T-helper 2 cell treated with Interferon-gamma antibody and Interleukin-4, amounts not matched to agents 5 μg/mL and 100 μg/mL, for 36 hours (primary cell): Measurements from ENCODE around the gene ZNF341.
"Not testable (repeated sequence)": the region's sequence is repeated elsewhere in the genome, so short reads cannot be mapped to it uniquely, and the experiment has no call there.

Experiments
- DNase-seq: peaks from one replicate; pipeline ENCODE4 v3.0.0; 2021; ENCODE audit warnings: low spot score
- H3K27ac Mint-ChIP-seq: one replicate; pipeline ENCODE4 v1.8.0; 2021; ENCODE audit warnings: mild to moderate bottlenecking, mixed read lengths
- H3K27me3 Mint-ChIP-seq: one replicate; pipeline ENCODE4 v1.8.0; 2021; ENCODE audit warnings: low read depth, mixed read lengths
- H3K36me3 Mint-ChIP-seq: one replicate; pipeline ENCODE4 v1.8.0; 2021; ENCODE audit warnings: low read depth, mixed read lengths
- H3K4me1 Mint-ChIP-seq: one replicate; pipeline ENCODE4 v1.8.0; 2021; ENCODE audit warnings: low read depth, mixed read lengths
- H3K4me3 Mint-ChIP-seq: one replicate; pipeline ENCODE4 v1.8.0; 2022; ENCODE audit warnings: mild to moderate bottlenecking, moderate library complexity, mixed read lengths
- H3K9me3 Mint-ChIP-seq: one replicate; pipeline ENCODE4 v1.8.0; 2021; ENCODE audit warnings: mixed read lengths

ZNF341 gene

DNA sequence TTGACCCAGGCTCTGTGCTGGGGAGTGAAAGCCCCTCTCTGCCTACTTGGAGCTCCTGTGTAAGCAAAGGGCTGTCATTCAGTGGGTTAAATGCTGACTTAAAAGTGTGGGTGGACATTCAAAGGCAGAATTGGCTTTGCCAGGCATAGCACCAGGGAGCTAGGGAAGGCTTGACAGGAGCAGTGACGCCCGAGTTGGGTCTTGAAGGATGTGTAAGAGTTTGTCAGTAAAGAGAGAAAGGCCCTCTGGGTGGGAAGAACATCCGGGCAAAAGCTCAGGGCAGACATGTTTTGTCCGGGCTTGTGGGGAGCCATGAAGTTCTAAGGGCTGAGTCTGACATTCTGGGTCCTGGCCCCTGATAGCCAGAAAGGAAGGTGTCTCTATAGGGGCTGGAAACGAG is 51.5 kb downstream of the ZNF341 start:
- Mint-ChIP-seq H3K4me1 (peaks cover 32% of the 10 kb centered on the region), H3K27me3 (no peaks in the 10 kb centered on the region), H3K9me3 (no peaks in the 10 kb centered on the region), H3K36me3 (peaks cover 13% of the 10 kb centered on the region), H3K4me3 (no peak overlapping the region), H3K27ac (peak overlapping the region; percentile 45)
- no peak for DNase-seq

DNA sequence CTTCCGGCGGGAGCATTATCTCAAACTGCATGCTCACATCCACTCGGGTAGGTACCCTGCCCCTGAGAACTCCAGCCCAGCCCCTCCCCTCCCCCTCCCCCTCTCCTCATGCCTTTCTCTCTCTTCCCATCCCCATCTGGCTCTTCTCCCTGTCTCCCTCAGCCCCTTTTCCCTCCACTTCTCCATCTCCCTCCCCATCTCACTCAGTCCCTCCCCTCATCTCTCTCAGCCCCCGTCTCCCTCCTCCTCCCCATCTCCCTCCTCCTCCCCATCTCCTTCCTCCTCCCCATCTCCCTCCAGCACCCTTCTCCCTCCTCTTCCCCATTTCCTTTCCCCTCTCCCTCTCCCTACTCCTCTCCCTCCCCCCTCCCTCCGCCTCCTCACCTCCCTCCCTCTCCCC is 52.0 kb downstream of the ZNF341 start:
- H3K4me1 Mint-ChIP-seq = peaks cover 28% of the 10 kb centered on the region
- H3K36me3 Mint-ChIP-seq = peaks cover 12% of the 10 kb centered on the region
- no peaks in the 10 kb centered on the region for H3K9me3 Mint-ChIP-seq
- H3K27me3 Mint-ChIP-seq = no peaks in the 10 kb centered on the region
- no peak overlapping the region for H3K4me3 Mint-ChIP-seq
- H3K27ac Mint-ChIP-seq = no peak overlapping the region
- no peak for DNase-seq

GRCh38 chr20:33784225-33784624 is 52.4 kb downstream of the ZNF341 start:
- H3K9me3 Mint-ChIP-seq = no peaks in the 10 kb centered on the region
- no peak overlapping the region for H3K4me3 Mint-ChIP-seq
- no peak overlapping the region for H3K27ac Mint-ChIP-seq
- no peak for DNase-seq
- H3K36me3 Mint-ChIP-seq = peaks cover 10% of the 10 kb centered on the region
- H3K4me1 Mint-ChIP-seq = peaks cover 24% of the 10 kb centered on the region
- H3K27me3 Mint-ChIP-seq = no peaks in the 10 kb centered on the region

GRCh38 chr20:33785503-33785902 is 53.7 kb downstream of the ZNF341 start:
- DNase-seq = no peak
- Mint-ChIP-seq H3K27ac (peak overlapping the region; percentile 31), H3K9me3 (no peaks in the 10 kb centered on the region), H3K4me1 (peaks cover 20% of the 10 kb centered on the region), H3K4me3 (no peak overlapping the region), H3K36me3 (peaks cover 7% of the 10 kb centered on the region), H3K27me3 (no peaks in the 10 kb centered on the region)

DNA sequence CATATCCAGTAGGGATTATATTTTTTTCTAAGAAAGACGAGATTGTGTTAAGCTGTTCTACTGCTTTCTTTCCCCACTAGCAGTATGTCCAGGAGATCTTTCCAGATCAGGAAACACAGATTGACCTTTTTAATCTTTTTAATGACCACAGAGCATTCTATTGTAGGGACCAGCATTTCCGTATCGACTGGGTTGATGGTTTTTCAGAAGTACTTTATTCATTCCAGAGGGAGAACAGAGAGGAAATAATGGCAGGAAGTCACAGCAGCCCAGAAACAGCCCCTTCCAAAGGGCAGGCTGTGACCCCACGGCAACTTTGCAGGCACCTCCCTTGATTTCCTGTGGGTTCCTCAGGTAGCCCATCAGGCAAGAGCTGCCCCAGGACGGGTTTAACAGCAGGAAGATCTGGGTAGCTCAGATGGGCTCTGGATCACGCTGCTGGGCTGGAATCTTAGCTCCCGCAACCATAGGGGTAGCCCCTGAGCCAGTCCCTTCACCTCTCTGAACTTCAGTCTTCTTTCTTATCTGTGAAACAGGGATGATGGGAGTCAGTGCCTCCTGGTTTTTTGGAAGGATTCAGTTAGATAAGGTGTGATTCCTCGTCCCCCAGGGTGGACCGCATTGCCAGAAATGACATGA is 55.6 kb downstream of the ZNF341 start:
- Mint-ChIP-seq H3K4me1 (peaks cover 16% of the 10 kb centered on the region), H3K36me3 (peaks cover 8% of the 10 kb centered on the region), H3K27me3 (no peaks in the 10 kb centered on the region), H3K9me3 (no peaks in the 10 kb centered on the region), H3K4me3 (no peak overlapping the region), H3K27ac (peak overlapping the region; percentile 50)
- DNase-seq = no peak

GRCh38 chr20:33788351-33789049 is 56.7 kb downstream of the ZNF341 start:
- Mint-ChIP-seq H3K4me1 (peaks cover 17% of the 10 kb centered on the region), H3K36me3 (peaks cover 5% of the 10 kb centered on the region), H3K9me3 (no peaks in the 10 kb centered on the region), H3K4me3 (no peak overlapping the region), H3K27ac (peak overlapping the region; percentile 43), H3K27me3 (no peaks in the 10 kb centered on the region)
- no peak for DNase-seq

- H3K9me3 Mint-ChIP-seq = no peaks in the 10 kb centered on the region
- H3K4me1 Mint-ChIP-seq = peaks cover 19% of the 10 kb centered on the region
These were observed 57.5 kb downstream of the ZNF341 start for GRCh38 chr20:33789109-33789857.

DNA sequence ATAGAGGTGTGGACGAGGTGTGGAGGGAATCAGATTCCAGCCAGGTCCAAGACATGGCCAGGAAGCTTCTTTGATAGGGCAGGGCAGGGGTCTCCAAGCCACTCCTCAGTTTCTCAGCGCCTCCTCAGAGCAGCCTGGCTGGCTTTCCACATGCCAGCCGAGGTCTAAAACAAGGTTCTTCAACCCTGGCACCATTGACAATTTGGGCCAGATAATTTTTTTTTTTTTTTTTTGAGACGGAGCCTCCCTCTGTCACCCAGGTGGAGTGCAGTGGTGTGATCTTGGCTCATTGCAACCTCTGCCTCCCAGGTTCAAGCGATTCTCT is 58.0 kb downstream of the ZNF341 start:
- no peaks in the 10 kb centered on the region for H3K27me3 Mint-ChIP-seq

More at GRCh38 chr20:33789109-33789857, 57.5 kb downstream of the ZNF341 start:
- Mint-ChIP-seq H3K27me3 (no peaks in the 10 kb centered on the region), H3K4me3 (no peak overlapping the region), H3K27ac (peak overlapping the region; percentile 63), H3K36me3 (peaks cover 5% of the 10 kb centered on the region)
- DNase-seq = no peak

DNA sequence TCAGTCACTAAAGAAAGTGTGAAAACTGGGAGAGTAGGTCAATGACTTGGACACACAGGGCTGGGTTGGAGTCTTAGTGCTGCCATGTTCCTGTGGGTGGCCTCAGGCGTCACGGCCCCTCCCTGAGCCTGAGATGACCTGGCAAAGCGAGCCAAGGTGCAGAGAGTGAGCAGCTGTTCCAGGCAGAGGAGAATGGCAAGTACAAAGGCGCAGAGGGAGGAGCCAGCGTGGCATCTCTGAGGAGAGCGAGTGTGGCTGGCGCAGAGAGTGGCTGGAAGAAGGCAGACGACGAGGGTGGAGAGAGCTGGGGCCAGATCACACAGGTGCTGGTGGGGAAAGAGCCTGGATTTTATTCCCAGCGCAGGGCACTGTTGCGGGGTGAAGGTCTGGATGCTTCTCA is 58.8 kb downstream of the ZNF341 start:
- H3K4me1 Mint-ChIP-seq = peaks cover 19% of the 10 kb centered on the region
- DNase-seq = no peak
- H3K4me3 Mint-ChIP-seq = no peak overlapping the region
- H3K27ac Mint-ChIP-seq = no peak overlapping the region
- H3K9me3 Mint-ChIP-seq = no peaks in the 10 kb centered on the region
- H3K36me3 Mint-ChIP-seq = peaks cover 5% of the 10 kb centered on the region
- H3K27me3 Mint-ChIP-seq = no peaks in the 10 kb centered on the region

More for the DNA sequence above, 58.0 kb downstream of the ZNF341 start:
- Mint-ChIP-seq H3K4me3 (no peak overlapping the region), H3K9me3 (no peaks in the 10 kb centered on the region), H3K27ac (peak overlapping the region; percentile 63), H3K36me3 (peaks cover 5% of the 10 kb centered on the region), H3K4me1 (peaks cover 19% of the 10 kb centered on the region)
- no peak for DNase-seq

DNA sequence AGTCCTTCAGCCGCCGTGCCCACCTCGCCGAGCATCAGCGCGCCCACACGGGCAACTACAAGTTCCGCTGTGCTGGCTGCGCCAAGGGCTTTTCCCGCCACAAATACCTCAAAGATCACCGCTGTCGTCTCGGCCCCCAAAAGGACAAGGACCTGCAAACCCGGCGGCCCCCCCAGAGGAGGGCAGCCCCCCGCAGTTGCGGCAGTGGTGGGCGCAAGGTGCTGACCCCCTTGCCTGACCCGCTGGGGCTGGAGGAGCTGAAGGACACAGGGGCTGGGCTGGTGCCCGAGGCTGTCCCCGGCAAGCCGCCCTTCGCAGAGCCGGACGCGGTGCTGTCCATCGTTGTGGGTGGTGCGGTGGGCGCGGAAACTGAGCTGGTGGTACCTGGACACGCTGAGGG is 59.2 kb downstream of the ZNF341 start:
- H3K27me3 Mint-ChIP-seq = no peaks in the 10 kb centered on the region
- H3K9me3 Mint-ChIP-seq = no peaks in the 10 kb centered on the region
- no peak overlapping the region for H3K27ac Mint-ChIP-seq
- H3K4me1 Mint-ChIP-seq = peaks cover 16% of the 10 kb centered on the region
- DNase-seq = no peak
- peaks cover 5% of the 10 kb centered on the region for H3K36me3 Mint-ChIP-seq
- H3K4me3 Mint-ChIP-seq = no peak overlapping the region

DNA sequence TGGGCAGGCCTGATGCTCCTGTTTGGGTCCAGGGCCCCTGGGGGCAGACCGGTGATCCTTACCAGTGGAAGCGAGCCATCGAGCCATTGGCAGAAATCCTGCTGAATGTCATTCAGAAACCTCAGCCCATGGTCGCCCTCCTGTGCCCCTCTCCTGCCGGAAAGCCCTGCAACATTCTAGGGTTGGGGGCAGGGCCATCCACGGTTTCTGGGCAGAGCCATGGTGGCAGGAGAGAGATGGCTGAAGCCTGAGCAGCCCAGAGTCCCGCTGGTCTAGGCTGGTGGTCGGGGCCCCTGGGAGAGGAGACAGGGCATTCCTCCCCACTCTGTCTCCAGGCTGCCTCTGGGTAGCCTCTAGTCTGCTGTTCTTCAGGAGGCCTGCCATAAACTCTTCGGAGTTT is 59.7 kb downstream of the ZNF341 start:
- H3K36me3 Mint-ChIP-seq = peaks cover 5% of the 10 kb centered on the region
- no peak for DNase-seq
- H3K27ac Mint-ChIP-seq = no peak overlapping the region
- H3K9me3 Mint-ChIP-seq = no peaks in the 10 kb centered on the region
- no peak overlapping the region for H3K4me3 Mint-ChIP-seq
- no peaks in the 10 kb centered on the region for H3K27me3 Mint-ChIP-seq
- peaks cover 13% of the 10 kb centered on the region for H3K4me1 Mint-ChIP-seq

DNA sequence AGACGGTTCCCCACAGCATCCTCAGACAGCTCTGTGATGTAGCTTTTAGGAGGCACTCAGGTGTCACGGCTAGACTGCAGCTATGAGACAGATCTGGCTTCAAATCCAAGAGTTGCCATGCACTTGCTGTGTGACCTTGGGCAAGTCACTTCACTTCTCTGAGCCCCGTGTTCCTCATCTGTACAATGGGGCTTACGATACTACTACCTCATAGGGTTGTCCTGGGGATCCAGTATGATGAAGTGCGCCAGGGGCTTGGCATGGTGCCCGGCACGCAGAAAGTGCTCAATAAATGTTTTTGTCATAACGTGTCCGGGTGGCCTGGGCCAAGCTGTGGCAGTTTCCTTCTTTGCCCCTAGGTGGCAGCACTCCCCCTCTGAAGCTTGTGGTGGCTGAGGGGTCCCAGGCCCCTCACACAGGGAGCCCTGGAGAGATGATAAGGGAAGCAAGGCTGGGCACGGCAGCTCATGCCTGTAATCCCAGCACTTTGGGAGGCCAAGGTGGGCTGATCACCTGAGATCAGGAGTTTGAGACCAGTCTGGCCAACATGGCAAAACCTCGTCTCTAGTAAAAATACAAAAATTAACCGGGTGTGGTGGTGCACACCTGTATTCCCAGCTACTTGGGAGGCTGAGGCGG is 60.3 kb downstream of the ZNF341 start:
- H3K27me3 Mint-ChIP-seq = no peaks in the 10 kb centered on the region
- no peak overlapping the region for H3K27ac Mint-ChIP-seq
- H3K9me3 Mint-ChIP-seq = no peaks in the 10 kb centered on the region
- H3K36me3 Mint-ChIP-seq = peaks cover 5% of the 10 kb centered on the region
- no peak for DNase-seq
- H3K4me3 Mint-ChIP-seq = no peak overlapping the region
- H3K4me1 Mint-ChIP-seq = peaks cover 12% of the 10 kb centered on the region

- not testable (repeated sequence) for DNase-seq, H3K9me3 Mint-ChIP-seq, H3K4me1 Mint-ChIP-seq, H3K27ac Mint-ChIP-seq, H3K4me3 Mint-ChIP-seq, H3K36me3 Mint-ChIP-seq, H3K27me3 Mint-ChIP-seq
These were observed 60.8 kb downstream of the ZNF341 start for GRCh38 chr20:33792598-33792989.
